C4-2B (cell line): ENCODE results near the gene TRDMT1.

ENCODE experiments used
- CTCF ChIP-seq: fragments of 450-650 bp; conservative IDR thresholded peaks from 2 replicates; pipeline ENCODE4 v1.5.1; 2017; ENCODE audit warnings: mild to moderate bottlenecking
- ZFX ChIP-seq: fragments of 450-650 bp; IDR thresholded peaks from 2 replicates; pipeline ENCODE4 v1.6.1; 2017

- TF ChIP-seq CTCF: no peak
- no peak for TF ChIP-seq ZFX
These were observed 11.3 kb upstream of the TRDMT1 start for GRCh38 chr10:17212802-17213221.
